Liver (tissue), 3 donors: ENCODE data around the gene FRG2C.

ENCODE experiments used
- CTCF ChIP-seq: fragments of 150-350 bp; IDR thresholded peaks from 2 replicates; pipeline ENCODE4 v1.5.1; 2017; ENCODE audit warnings: improper control_type of control experiment, low read depth, low read length; ENCODE audit not compliant: missing input control
- EGR1 ChIP-seq, 2 donors: IDR thresholded peaks; 2 replicates each; pipeline ENCODE4 v1.6.1; 2016 to 2018; ENCODE audit warnings: antibody characterized with exemption in 2 of 2, low read depth in 2 of 2
- FOXA2 ChIP-seq: IDR thresholded peaks from 2 replicates; pipeline ENCODE4 v1.6.1; 2016; ENCODE audit warnings: antibody characterized with exemption
- GABPA ChIP-seq, 2 donors: IDR thresholded peaks in 1 of 2; conservative IDR thresholded peaks in 1 of 2; 2 replicates each; pipeline ENCODE4 v1.6.1; 2016; ENCODE audit warnings: antibody characterized with exemption in 2 of 2, mild to moderate bottlenecking in 1 of 2, moderate library complexity in 1 of 2
- JUND ChIP-seq, 2 donors: IDR thresholded peaks; 2 replicates each; pipeline ENCODE4 v1.6.1; 2016; ENCODE audit warnings: antibody characterized with exemption in 2 of 2
- MAX ChIP-seq: IDR thresholded peaks from 2 replicates; pipeline ENCODE4 v1.6.1; 2016; ENCODE audit warnings: antibody characterized with exemption
- RAD21 ChIP-seq, 2 donors: IDR thresholded peaks; 2 replicates each; pipeline ENCODE4 v1.6.1; 2016; ENCODE audit warnings: antibody characterized with exemption in 2 of 2, mild to moderate bottlenecking in 2 of 2
- REST ChIP-seq: IDR thresholded peaks from 2 replicates; pipeline ENCODE4 v1.6.1; 2016; ENCODE audit warnings: antibody characterized with exemption, mild to moderate bottlenecking
- RXRA ChIP-seq, 2 donors: IDR thresholded peaks; 2 replicates each; pipeline ENCODE4 v1.6.1; 2017 to 2018; ENCODE audit warnings: antibody characterized with exemption in 2 of 2, mild to moderate bottlenecking in 1 of 2
- SP1 ChIP-seq: IDR thresholded peaks from 2 replicates; pipeline ENCODE4 v1.6.1; 2018; ENCODE audit warnings: antibody characterized with exemption, mild to moderate bottlenecking
- TAF1 ChIP-seq: conservative IDR thresholded peaks from 2 replicates; pipeline ENCODE4 v1.6.1; 2016; ENCODE audit warnings: antibody characterized with exemption, mild to moderate bottlenecking
- YY1 ChIP-seq: IDR thresholded peaks from 2 replicates; pipeline ENCODE4 v1.6.1; 2016; ENCODE audit warnings: antibody characterized with exemption, mild to moderate bottlenecking
- ZBTB33 ChIP-seq: IDR thresholded peaks from 2 replicates; pipeline ENCODE4 v1.6.1; 2016; ENCODE audit warnings: antibody characterized with exemption
- donor health status: healthy.
- donor health status: healthy.

- TF ChIP-seq CTCF (no peak), YY1 (no peak), ZBTB33 (no peak), SP1 (no peak), FOXA2 (no peak), RXRA (IDR thresholded peaks at IDR 0.05) (no peak), REST (no peak), MAX (no peak), RAD21 (IDR thresholded peaks at IDR 0.05) (no peak), GABPA (IDR thresholded peaks at IDR 0.05 in 1 of 2, conservative IDR thresholded peaks at IDR 0.05 in 1 of 2) (no peak), EGR1 (IDR thresholded peaks at IDR 0.05; ENCODE audit: low read depth in 2 of 2) (no peak), JUND (IDR thresholded peaks at IDR 0.05) (no peak), TAF1 (no peak)
Measured at GRCh38 chr3:75631541-75631940, 32.6 kb upstream of the FRG2C start.
